Measurements from ENCODE around the gene WIZ.

- no peak for TF ChIP-seq CTCF (IDR thresholded peaks at IDR 0.05)
- TF ChIP-seq POLR2A (IDR thresholded peaks at IDR 0.05): no peak
Measured at GRCh38 chr19:15498156-15498858, 48.6 kb upstream of the WIZ start.

Measured in prostate gland (tissue), 2 donors.